ENCODE data around the gene NMNAT2. TPM values are rescaled to one million over a fixed set of nuclear protein-coding genes. Genes with fewer than 3 reads are reported as not detected.

Gene NMNAT2
- total and polyA plus RNA-seq, 2 of the 8 experiments (the other 6 are each of a cell fraction or from before 2014, with no cell fraction given), result 6.5 to 20.9 TPM

GRCh38 chr1:183388735-183389134, 29.4 kb downstream of the NMNAT2 start (continued):
- TF ChIP-seq E2F6 (IDR thresholded peaks at IDR 0.05) (no peak), EGR1 (IDR thresholded peaks at IDR 0.05; ENCODE audit: borderline replicate concordance, low read depth, low read length) (no peak)
